NOMO-1 treated with DMSO at 0.1 percent for 48 hours (cell line): Measurements from ENCODE around the gene CRACR2B.

Experiments used
- DNase-seq: peaks from one replicate; lab custom pipeline; 2025; ENCODE audit not compliant: unreplicated experiment; lab: John Stamatoyannopoulos, UW

Gene CRACR2B

GRCh38 chr11:827897-828192, at the start of gene CRACR2B:
Gene CRACR2B (plus strand): TSS chr11:827919. CDS start chr11:828608, 689 bp downstream.
- DNase-seq: no peak

DNA sequence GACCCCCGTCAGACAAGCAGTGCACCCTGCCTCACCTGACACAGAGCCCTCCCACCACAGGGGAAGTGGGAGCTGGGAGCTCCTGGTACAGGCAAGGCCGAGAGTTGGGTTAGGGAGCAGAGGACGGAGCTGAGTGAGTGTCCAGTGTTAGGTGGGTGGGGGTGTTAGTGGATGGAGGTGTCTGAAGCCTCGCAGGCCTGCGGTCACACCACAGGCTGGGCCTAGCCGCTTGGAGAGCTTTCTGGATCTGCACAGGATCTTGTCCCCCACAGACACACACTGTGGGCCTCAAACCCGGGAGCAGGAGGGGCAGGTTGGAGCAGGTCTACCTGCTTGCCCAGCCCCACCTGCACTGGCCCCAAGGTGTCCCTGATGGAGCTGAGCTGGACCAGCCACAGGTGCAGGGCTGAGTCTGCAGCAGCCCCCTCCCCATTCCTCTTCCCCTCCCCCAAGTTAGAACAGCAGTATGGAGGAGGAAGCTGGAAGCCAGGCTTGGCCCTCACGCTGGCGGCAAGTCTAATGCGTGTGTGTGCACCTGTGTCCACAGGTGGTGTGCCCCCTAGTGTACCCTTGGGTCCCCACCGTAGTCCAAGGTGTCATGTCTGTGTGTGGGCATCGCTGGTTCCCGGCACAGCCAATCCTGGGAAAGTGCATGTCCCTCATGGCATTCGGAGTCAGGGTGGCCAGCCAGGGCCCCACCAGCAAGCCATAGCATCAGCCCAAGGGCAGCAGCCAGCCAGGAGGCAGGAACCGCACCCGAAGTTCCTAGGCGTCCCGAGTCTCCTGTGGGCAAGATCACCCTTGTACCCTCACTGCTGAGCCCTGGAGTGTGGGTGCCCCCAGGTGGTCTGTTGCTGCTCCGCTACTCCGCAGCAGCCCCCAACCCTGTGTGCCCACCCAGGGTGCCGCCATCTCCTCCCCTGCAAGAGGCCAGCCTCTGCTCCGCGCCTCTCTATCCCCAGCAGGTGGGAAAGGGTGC, 48.5 kb upstream of the CRACR2B start:
- DNase-seq: no peak

- DNase-seq: no peak
These were observed 47.7 kb upstream of the CRACR2B start for GRCh38 chr11:779955-780532.

DNA sequence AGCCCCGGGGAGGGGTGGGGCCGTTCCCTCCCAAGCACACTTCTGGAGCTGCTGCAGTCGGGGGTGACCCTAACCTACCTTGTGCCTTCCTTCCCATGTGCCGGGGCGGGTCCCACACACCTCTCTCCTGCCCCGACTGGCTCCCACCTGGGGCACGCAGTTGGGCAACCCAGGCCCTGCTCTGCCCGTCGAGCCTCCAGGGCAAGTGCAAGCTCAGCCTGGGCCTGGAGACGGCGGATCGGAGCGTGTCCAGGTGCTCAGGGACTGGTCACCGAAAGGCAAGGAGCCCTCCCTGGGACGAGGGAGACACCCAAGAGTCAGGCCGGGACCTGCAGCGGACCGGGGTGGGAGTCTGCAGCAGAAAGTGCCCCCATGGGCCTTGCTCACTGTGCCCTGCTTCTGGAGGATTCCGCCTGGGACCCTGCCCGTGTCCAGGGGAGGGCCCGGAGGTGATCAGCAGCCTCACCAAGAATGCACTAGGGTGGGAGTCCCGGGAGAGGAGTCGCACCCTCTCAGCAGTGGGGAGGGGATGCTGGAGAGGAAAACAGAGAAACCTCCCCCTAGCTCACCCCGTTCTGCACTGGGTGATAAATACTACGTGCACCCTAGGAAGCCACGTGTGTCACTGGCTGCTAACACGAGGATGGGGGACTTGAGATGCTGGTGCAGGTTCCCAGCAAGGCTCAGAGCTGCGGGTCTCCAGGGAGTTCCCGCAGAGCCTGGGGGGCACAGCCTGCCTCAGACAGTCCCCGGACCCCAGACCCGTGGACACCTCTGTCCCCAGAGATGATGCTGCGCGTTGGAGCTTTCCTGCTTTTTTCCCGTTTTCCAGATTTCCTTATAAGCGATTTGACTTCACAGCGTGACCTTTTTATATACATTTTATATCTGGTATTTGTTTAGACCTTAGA, 45.2 kb upstream of the CRACR2B start:
- no peak for DNase-seq

DNA sequence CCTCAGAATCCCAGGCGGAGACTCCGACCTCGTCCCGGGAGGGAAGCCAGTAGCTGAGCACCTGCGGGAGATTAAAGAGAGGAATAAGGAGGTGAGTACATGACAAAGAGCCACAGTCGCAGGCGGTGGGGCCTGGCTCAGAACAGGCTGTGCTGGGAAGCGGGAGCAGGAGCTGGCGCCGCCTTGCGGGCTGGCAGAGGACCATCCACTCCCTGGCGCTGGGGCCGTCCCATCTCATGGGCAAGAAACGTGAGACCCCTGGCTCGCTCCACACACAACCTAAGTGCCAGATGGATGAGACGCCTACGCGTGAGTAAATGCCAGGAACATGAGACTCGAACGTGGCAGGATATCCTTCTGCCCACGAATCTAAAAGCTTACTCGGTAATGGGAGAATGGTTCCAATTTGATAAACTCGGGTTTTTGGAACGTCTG, 44.1 kb upstream of the CRACR2B start:
- DNase-seq: no peak

DNA sequence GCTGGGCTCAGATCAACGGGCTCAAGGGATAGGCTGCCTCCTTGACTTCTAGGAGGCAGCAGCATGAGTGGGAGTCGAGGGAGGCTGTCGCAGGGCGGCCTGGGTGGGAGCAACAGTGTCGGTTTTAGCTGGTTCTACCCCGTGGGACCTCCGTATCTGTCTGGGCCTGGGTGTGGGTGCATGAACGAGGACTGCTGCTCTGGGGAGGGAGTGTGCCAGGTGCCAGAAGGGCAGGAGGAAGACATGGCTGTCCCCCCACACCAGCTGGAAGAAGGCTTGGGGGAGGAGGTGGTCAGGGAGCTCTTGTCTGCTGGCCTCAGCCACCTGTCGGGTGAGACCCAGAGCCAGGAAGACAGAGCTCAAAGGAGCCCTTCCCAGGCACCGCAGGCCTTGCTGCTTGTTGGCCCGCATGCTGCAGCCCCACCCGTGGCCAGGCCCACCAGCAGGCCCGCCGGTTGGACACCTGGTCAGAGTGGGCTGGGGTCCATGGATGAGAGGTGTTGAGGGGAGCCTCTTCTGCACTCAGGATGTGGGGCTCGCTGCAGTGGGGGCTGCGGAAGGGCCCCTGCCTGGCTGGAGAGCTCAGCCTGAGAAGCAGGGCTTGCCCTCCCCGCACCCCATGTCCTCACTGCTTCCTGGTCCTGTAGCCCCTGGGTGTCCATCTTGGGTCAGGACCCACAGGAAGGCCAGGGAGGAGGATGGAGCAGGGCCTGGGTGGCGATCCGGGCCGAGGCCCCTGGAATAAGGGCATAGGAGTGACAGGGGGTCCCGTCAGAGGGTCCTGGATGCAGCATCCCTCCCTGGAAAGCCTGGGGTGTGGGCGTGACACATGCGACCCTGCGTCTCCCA, 41.3 kb upstream of the CRACR2B start:
- no peak for DNase-seq

- DNase-seq: no peak
These were observed 40.5 kb upstream of the CRACR2B start for GRCh38 chr11:787084-787675.

DNA sequence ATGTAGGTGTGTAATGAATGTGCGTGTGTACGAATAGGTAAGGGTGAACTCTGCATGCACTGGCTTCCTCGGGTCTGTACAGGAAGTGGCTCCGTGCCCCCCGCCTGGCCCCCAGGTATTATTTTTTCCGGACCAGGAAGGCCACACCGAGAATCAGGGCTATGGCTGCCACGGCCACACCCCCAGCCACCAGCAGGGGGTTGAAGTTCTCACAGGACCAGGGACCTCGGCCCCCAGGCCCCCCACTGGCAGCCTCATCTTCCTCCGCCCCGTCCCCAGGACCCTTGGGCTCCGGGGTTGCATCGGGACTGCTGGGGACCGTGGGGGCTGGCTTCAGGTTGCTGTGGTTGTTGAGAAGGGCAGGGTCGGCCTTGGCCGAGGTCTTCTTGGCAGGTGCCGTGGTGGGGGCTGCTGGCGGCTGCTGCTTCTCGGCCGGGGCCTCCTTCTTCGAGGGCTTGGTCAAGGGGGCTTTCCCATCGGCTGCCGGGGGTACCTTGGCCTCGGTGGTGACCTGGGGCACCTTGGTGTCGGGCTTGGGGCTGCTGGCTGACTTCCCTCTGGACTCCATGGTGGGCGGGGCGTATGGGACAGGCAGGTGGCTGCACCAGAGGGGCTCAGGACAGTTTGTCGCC, 39.6 kb upstream of the CRACR2B start:
- DNase-seq: no peak

GRCh38 chr11:788953-789940, 38.5 kb upstream of the CRACR2B start:
- DNase-seq: no peak

DNA sequence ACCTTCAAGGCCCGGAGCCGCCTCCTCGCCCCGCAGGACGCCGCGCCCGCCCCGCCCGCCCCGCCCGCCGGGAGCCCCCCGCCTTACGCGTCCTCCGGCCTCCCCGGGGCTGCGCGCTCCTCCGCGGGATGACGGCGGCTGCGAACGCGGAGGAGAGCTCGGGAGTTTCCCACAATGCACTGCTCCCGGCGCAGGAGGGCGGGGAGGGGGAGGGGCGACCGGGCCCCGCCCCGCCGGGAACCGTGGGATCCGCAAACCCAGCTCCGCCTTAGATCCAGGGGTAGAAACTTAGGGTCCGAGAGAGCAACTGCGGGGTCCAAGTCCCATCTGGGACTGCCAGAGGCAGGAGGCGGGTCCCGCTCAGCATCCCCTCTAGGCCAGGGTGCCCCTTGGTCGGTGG, 37.8 kb upstream of the CRACR2B start, which contains the start of gene CEND1:
CEND1 (minus strand) TSS at position 148 of the 400 bp plus-strand sequence. CDS start 1,514 bp downstream, outside the sequence.
- no peak for DNase-seq

- DNase-seq: no peak
These were observed 36.8 kb upstream of the CRACR2B start for GRCh38 chr11:790721-791564.

DNA sequence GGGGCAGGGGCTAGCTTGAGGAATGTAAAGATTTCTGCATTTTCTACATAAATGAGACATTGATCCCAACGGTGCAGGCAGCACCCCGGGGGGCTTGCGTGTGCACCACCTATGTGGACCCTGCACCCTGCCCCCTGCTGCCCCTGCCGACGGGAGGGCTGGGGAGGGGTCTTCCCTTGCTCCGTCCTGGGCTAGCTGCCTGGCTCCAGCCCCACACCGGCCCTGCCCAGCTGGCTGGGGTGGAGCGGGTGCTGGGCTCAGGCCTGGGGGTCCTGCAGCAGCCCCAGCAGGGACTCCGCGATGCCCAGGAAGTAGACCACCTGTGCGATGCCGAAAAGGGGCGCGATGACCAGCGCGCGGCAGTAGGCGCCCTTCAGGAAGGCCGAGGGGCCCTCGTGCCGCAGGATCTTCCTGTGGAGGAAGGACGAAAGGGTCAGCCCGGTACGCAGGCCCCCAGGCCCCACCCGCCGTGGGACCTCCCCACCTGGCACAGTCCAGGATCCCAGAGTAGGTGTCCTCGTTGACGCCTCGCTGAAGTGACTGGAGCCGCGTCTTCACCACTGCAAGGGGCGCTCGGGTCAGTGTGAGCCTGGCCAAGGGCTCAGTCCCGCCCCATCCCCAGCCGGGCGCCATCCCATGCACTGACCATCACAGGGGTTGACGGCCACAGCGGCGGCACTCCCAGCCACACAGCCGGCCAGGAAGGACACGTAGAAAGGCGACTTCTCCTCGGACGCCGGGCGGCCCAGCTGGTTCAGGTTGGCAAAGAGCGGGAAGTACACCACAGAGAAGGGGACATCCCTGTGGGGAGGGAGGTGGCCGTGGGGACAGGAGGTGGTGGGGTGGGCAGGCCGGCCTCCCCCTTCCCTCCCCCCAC, 35.8 kb upstream of the CRACR2B start:
- no peak for DNase-seq

- no peak for DNase-seq
These were observed 35.2 kb upstream of the CRACR2B start for GRCh38 chr11:792535-792821.

GRCh38 chr11:792873-793272, 34.8 kb upstream of the CRACR2B start:
- no peak for DNase-seq

DNA sequence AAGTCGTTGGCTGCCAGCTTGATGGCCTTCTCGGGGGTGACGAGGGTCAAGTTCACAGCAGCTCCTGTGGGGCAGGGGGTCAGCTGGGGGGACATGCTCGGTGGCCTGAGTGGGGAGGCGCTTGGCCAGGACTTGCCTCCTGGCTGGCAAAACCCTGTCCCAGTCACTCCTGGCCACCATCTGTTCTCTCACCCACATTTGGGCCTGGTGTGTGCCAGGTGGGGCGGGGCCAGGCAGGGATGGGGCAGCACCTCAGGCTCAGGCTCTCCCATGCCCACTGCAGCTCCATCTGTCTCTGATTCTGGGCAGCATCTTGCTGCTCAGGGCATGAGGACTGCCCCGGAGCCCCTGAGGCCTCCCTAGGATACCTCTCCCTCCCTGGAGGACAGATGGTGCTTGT, 34.2 kb upstream of the CRACR2B start:
- no peak for DNase-seq

- DNase-seq: no peak
These were observed 33.5 kb upstream of the CRACR2B start for GRCh38 chr11:794013-794765.
